Measurements from ENCODE around the gene REXO4. TPM values are rescaled to one million over a fixed set of nuclear protein-coding genes. Genes with fewer than 3 reads are reported as not detected.
"Not testable (repeated sequence)": the region's sequence is repeated elsewhere in the genome, so short reads cannot be mapped to it uniquely, and the experiment has no call there.

The REXO4 gene
- total RNA-seq, 4 donors from 2014 or later = 11.2 to 29.9 (median 18.1) TPM

DNA sequence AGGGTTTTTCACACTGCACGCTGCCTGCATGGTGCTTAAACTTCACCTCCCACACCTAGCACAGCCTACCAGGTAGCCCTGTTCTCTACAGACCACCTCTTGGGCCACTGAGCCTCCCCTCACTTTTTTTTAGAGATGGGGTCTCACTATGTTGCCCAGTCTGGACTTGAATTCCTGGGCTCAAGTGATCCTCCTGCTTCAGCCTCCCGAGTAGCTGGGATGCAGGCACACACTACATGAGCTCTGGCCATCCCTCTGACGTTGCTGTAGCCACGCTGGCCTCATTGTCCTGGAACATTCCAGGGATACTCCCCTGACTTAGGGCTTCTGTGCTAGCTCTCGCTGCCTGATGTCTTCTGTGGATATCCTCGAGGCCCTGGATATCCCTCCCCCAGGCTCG, 34.8 kb upstream of the REXO4 start:
- ATAC-seq = no peak
- H3K36me3 ChIP-seq = no peaks in the 10 kb centered on the region
- H3K27me3 ChIP-seq = no peaks in the 10 kb centered on the region
- H3K27ac ChIP-seq = no peak overlapping the region
- H3K4me3 ChIP-seq = no peak overlapping the region
- no peak for TF ChIP-seq POLR2A (IDR thresholded peaks at IDR 0.05)
- TF ChIP-seq POLR2AphosphoS5 (IDR thresholded peaks at IDR 0.05) = no peak
- TF ChIP-seq, protein P1, sequence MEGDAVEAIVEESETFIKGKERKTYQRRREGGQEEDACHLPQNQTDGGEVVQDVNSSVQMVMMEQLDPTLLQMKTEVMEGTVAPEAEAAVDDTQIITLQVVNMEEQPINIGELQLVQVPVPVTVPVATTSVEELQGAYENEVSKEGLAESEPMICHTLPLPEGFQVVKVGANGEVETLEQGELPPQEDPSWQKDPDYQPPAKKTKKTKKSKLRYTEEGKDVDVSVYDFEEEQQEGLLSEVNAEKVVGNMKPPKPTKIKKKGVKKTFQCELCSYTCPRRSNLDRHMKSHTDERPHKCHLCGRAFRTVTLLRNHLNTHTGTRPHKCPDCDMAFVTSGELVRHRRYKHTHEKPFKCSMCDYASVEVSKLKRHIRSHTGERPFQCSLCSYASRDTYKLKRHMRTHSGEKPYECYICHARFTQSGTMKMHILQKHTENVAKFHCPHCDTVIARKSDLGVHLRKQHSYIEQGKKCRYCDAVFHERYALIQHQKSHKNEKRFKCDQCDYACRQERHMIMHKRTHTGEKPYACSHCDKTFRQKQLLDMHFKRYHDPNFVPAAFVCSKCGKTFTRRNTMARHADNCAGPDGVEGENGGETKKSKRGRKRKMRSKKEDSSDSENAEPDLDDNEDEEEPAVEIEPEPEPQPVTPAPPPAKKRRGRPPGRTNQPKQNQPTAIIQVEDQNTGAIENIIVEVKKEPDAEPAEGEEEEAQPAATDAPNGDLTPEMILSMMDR (IDR thresholded peaks at IDR 0.05) = no peak
- no peak for TF ChIP-seq EP300 (IDR thresholded peaks at IDR 0.05)
- WGBS, 2 donors (ENCODE audit: low coverage in 1 of 2) = 71 to 96% methylated on average over 1 to 4 of the region's 7 CpGs
- H3K4me1 ChIP-seq = no peaks in the 10 kb centered on the region
- no peaks in the 10 kb centered on the region for H3K9me3 ChIP-seq

DNA sequence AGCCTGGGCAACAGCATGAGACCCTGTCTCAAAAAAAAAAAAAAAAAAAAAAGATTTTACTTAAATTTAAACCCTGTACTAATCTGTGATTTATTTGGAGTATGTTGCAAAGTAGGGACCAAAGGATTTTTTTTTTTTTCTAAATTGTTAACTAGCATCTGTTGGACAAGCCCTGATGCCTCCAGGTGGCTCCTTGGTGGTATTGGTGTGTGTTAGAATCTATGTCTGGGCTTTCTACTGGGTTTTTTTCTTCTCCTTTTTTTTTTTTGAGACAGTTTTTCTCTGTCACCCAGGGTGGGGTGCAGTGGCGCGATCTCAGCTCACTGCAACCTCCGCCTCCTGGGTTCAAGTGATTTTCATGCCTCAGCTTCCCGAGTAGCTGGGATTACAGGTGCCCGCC, 34.1 kb upstream of the REXO4 start:
- not testable (repeated sequence) for H3K9me3 ChIP-seq, H3K27ac ChIP-seq, H3K4me1 ChIP-seq, H3K4me3 ChIP-seq, H3K27me3 ChIP-seq, ATAC-seq, H3K36me3 ChIP-seq
- 100% methylated on average over 1 to 5 of the region's 5 CpGs for WGBS, 2 donors (ENCODE audit: low coverage in 1 of 2)

DNA sequence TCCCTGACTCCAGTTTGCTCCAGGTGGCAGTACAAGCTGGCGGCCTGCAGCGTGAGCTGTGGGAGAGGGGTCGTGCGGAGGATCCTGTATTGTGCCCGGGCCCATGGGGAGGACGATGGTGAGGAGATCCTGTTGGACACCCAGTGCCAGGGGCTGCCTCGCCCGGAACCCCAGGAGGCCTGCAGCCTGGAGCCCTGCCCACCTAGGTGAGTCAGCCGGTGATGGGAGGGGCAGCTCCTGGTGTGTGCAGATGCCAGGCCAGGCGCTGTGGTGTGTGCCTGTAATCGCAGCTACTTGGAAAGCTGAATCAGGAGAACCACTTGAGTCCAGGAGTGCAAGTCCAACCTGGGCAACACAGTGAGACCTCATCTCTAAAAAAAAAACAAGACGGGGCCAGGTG, 31.9 kb upstream of the REXO4 start:
- Histone ChIP-seq H3K27me3 (no peaks in the 10 kb centered on the region), H3K4me1 (no peaks in the 10 kb centered on the region), H3K4me3 (no peak overlapping the region), H3K36me3 (no peaks in the 10 kb centered on the region), H3K27ac (no peak overlapping the region), H3K9me3 (no peaks in the 10 kb centered on the region)
- WGBS, 2 donors (ENCODE audit: low coverage in 1 of 2) = 80 to 88% methylated on average over 1 of the region's 12 CpGs
- no peak for ATAC-seq
- no peak for TF ChIP-seq POLR2AphosphoS5 (IDR thresholded peaks at IDR 0.05)

DNA sequence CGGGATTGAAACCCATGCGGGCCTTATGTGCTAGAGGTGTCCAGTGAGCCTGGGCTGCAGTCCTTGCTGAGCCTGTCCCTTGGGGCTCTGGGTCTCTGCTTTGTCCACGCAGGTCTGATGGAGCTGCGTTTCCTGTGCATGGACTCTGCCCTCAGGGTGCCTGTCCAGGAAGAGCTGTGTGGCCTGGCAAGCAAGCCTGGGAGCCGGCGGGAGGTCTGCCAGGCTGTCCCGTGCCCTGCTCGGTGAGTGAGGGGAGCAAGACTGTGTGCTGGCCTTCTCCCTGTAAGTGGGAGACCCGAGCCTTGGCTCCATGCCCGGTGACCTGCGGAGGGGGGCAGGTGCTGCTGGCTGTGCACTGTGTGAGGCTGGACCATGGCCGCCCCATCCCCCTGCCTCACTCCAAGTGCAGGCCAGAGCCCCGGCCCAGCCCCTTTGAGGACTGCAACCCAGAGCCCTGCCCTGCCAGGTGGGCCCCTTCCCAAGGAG, 30.7 kb upstream of the REXO4 start:
- Histone ChIP-seq H3K27ac (no peak overlapping the region), H3K9me3 (no peaks in the 10 kb centered on the region), H3K36me3 (no peaks in the 10 kb centered on the region), H3K4me3 (no peak overlapping the region), H3K27me3 (no peaks in the 10 kb centered on the region), H3K4me1 (no peaks in the 10 kb centered on the region)
- no peak for ATAC-seq
- 60% methylated on average over 2 of the region's 13 CpGs; no CpG with 5 or more reads in 1 of the 2 donors for WGBS, 2 donors (ENCODE audit: low coverage in 1 of 2)
- TF ChIP-seq POLR2A (IDR thresholded peaks at IDR 0.05) = no peak

DNA sequence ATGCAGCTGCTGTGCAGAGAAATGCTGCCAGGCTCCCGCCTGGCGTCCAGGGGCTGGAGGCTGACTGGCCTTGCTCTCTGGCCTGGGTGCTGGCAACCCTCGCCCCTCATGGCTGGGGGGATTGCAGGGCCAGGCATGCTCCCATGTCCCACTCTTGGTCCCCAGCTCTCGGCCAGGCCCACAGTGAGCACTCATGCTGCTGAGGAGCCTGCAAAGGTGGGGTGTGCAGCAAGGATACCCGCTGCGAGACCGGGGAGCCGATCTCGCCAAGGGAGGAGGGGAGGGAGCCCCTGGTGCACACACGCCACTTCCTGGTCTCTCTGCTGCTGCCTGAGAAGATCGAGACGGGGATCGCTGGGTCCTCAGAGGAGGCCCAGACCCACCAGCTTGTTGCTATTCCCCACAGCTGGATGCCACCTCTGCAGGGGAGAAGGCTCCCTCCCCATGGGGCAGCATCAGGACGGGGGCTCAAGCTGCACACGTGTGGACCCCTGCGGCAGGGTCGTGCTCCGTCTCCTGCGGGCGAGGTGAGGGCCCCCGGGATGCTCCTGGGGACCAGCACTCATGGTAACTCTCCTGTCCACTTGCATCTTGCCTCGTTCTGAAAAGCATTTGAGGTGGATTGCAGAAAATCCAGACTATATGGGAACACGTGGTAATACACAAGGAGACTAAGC, 27.6 kb upstream of the REXO4 start:
- TF ChIP-seq POLR2A (IDR thresholded peaks at IDR 0.05) = no peak
- no peak for TF ChIP-seq EP300 (IDR thresholded peaks at IDR 0.05)
- TF ChIP-seq, protein P1 (IDR thresholded peaks at IDR 0.05) = no peak
- no peak for TF ChIP-seq POLR2AphosphoS5 (IDR thresholded peaks at IDR 0.05)
- no peaks in the 10 kb centered on the region for H3K36me3 ChIP-seq
- H3K27ac ChIP-seq = no peak overlapping the region
- H3K4me3 ChIP-seq = no peak overlapping the region
- 20 to 81% methylated on average over 1 to 9 of the region's 23 CpGs for WGBS, 2 donors (ENCODE audit: low coverage in 1 of 2)
- ATAC-seq = no peak
- no peaks in the 10 kb centered on the region for H3K9me3 ChIP-seq
- no peaks in the 10 kb centered on the region for H3K4me1 ChIP-seq
- no peaks in the 10 kb centered on the region for H3K27me3 ChIP-seq

DNA sequence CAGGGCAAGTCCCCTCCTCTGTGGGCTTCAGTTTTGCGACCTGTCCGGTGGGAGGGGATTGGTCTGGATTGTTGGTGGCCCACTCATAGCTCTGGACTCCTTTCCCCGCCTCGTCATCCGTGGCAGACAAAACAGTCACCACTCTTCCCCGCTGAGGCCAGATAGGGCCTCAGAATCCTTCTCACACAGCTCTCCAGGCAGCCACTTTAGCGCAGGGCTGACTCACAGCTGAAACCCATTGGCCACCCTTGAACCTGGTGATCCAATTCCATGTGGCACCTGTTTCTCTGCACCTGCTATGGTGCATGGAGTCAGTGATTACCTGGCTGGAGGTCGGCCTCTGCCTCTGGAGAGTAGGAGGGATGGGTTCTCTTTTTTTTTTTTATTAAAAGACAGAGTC, 26.2 kb upstream of the REXO4 start:
- Histone ChIP-seq H3K4me3 (no peak overlapping the region), H3K9me3 (no peaks in the 10 kb centered on the region), H3K4me1 (no peaks in the 10 kb centered on the region), H3K36me3 (no peaks in the 10 kb centered on the region), H3K27ac (no peak overlapping the region), H3K27me3 (no peaks in the 10 kb centered on the region)
- no peak for ATAC-seq
- WGBS, 2 donors (ENCODE audit: low coverage in 1 of 2) = 80% methylated on average over 8 of the region's 8 CpGs; no CpG with 5 or more reads in 1 of the 2 donors
- TF ChIP-seq POLR2A (IDR thresholded peaks at IDR 0.05) = no peak
- TF ChIP-seq EP300 (IDR thresholded peaks at IDR 0.05) = no peak
- TF ChIP-seq, protein P1 (IDR thresholded peaks at IDR 0.05) = no peak
- no peak for TF ChIP-seq POLR2AphosphoS5 (IDR thresholded peaks at IDR 0.05)

All from gastroesophageal sphincter (tissue), 4 donors.